BJ (cell line): Measurements from ENCODE around the gene CTDNEP1. TPM values are rescaled to one million over a fixed set of nuclear protein-coding genes. Genes with fewer than 3 reads are reported as not detected.

Experiments used
- CTCF ChIA-PET: fragments of 350-600 bp; formaldehyde crosslinking; extraction: SDS; loops from one replicate; lab custom pipeline; 2021; ENCODE audit warnings: antibody characterized with exemption, inconsistent platforms; lab: Yijun Ruan, JAX
- POLR2A ChIA-PET: fragments of 300-600 bp; sonication (Branson Sonifier 250); formaldehyde crosslinking; extraction: SDS; loops from one replicate; lab custom pipeline; 2021; ENCODE audit warnings: antibody characterized with exemption; lab: Charles Lee
- DNase-seq: peaks from one replicate; pipeline ENCODE4 v3.0.0-alpha.2; 2011; ENCODE audit warnings: low read depth
- H3K27me3 ChIP-seq: 2 replicates; pipeline ENCODE4 v1.6.0; 2011; ENCODE audit warnings: low read length; ENCODE audit not compliant: control insufficient read depth, insufficient read depth
- H3K36me3 ChIP-seq: 2 replicates; pipeline ENCODE4 v1.5.1; 2011; ENCODE audit warnings: low read length; ENCODE audit not compliant: control insufficient read depth, insufficient read depth
- H3K4me3 ChIP-seq: 2 replicates; pipeline ENCODE4 v1.5.1; 2011; ENCODE audit warnings: low read depth, mild to moderate bottlenecking, control low read depth, low read length
- polyA minus RNA-seq: library from RNA; depleted of rRNA, polyadenylated mRNA; stranded (reverse); fragments of >200 nt; gene quantifications from 2 replicates; pipeline ENCODE4 v1.2.3, GENCODE V29; 2011; rRNA and poly(A)+ RNA removed
- polyA plus RNA-seq: library from polyadenylated mRNA; depleted of rRNA; stranded (reverse); fragments of >200 nt; gene quantifications from 2 replicates; pipeline ENCODE4 v1.2.3, GENCODE V29; 2011; rRNA removed
- TF ChIP-seq, protein P1 (sequence below): IDR thresholded peaks from 2 replicates; pipeline ENCODE4 v1.5.1; 2011; ENCODE audit warnings: low read depth, mild to moderate bottlenecking, control low read depth, inconsistent platforms, low read length, moderate library complexity; ENCODE audit not compliant: insufficient read depth

Gene CTDNEP1
- polyA plus RNA-seq: 117 and 129 TPM in 2 replicates
- polyA minus RNA-seq: 137 and 160 TPM in 2 replicates

DNA sequence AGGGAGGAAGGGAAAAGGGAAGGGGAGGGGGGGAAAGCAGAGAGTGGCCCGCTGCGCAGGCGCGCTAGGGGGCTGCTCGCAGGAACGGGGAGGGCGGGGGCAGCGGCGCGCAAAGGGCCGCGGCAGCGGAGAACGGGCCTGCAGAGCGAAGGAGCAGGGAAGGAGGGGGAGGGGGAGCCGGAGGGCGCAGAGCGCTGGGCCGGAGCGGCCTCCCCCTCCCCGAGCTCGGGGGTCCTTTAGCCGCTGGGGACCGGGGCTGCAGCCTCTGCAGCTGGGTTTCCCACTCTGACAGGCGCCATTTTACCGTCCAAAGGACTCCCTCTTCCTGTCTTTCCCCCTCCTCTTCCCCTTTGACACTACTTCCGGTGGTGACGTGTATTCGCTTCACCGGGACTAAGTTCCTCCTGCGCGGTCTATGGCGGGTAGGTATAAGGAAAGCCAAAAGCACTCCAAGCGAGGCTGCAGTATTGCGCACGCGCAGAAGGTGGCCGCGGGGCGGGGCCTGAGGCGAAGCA lies at the start of gene CTDNEP1:
Gene CTDNEP1, minus strand, starts transcription at position 74 of the 515 bp plus-strand sequence. CDS start 438 bp downstream, outside the sequence.
- H3K36me3 ChIP-seq: peaks cover 7% of the 10 kb centered on the region; the same call in 1 of the 2 replicates
- TF ChIP-seq, protein P1, sequence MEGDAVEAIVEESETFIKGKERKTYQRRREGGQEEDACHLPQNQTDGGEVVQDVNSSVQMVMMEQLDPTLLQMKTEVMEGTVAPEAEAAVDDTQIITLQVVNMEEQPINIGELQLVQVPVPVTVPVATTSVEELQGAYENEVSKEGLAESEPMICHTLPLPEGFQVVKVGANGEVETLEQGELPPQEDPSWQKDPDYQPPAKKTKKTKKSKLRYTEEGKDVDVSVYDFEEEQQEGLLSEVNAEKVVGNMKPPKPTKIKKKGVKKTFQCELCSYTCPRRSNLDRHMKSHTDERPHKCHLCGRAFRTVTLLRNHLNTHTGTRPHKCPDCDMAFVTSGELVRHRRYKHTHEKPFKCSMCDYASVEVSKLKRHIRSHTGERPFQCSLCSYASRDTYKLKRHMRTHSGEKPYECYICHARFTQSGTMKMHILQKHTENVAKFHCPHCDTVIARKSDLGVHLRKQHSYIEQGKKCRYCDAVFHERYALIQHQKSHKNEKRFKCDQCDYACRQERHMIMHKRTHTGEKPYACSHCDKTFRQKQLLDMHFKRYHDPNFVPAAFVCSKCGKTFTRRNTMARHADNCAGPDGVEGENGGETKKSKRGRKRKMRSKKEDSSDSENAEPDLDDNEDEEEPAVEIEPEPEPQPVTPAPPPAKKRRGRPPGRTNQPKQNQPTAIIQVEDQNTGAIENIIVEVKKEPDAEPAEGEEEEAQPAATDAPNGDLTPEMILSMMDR: no peak
- DNase-seq: peak; percentile 98
- no peaks in the 10 kb centered on the region for H3K27me3 ChIP-seq
- CTCF ChIA-PET: interaction anchor here (0.7 to 1.1 kb wide), 3 partner anchors 17 to 184 kb away, joined by 3 read pairs; partner anchors contain the start of gene DVL2
- POLR2A ChIA-PET: interaction anchor here (0.6 to 1.0 kb wide), 4 partner anchors 9 to 34 kb away, joined by 3 to 6 read pairs (median 4); partner anchors contain the start of genes ACADVL, DLG4 and GABARAP
- peak within 1 kb of the TSS; percentile 78 for H3K4me3 ChIP-seq

DNA sequence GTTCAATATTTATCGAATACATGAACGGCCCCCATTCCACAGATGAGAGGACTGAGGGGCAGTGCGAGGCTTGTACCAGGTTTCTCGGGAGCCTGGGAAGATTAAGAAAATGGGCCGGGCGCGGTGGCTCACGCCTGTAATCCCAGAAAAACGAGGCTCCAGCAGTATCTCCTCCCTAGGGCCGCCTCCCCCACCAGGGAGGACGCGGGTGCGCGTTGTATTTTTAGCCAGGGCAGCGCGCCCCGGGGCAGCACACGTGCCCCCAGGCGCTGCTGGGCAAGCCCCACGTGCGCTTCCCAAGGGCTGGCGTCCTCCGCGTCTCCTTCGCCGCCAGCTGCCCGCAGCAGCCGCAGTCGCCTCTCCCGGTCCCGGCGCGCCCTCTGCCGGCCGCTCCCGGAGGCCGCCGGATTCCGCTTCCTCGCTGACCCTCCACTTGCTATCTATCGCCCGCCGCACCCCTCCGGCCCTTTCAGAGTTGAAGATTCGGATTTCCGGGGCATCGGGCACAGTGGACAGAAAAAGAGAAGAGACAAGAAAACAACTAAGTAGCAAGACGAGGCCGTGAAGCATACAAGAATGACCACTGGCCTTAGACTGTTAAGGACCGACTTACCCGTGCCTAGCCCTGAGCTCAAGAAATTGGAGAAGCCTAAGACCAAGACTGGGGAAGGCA lies 44.8 kb upstream of the CTDNEP1 start:
- DNase-seq: no peak

DNA sequence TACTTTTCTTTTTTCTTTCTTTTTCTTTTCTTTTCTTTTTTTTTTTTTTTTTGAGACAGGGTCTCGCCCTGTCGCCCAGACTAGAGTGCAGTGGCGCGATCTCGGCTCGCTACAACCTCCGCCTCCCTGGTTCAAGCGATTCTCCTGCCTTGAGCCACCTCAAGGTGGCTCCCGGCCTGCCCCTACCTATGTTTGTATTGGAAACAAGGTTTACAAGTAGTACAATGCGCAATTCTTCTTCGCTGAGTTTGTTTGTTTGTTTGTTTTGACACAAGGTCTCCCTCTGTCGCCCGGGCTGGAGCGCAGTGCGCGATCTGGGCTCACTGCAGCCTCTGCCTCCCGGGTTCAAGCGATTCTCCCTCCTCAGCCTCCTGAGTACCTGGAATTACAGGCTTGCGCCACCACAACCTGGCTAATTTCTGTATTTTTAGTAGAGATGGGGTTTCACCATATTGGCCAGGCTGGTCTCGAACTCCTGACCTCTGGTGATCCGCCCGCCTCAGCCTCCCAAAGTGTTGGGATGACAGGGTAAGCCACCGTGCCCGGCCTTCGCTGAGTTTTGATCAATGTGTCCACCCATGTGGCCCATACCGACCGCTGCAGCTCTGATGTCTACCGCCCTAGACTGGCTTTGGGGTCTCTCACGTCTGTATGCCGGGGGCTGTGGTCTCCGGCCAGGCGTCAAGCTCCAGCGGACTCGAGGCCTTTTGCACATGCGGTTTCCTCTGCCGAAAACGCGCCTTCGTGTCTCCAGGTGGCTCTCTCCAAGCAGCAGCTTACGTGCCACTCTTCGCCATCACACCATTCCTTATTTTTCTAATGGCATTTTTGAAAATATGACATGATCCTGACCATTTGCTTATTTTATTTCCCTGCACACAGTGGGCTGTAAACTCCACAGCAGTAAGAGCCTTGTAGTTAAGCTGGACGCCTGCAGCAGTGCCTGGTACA lies 44.0 kb upstream of the CTDNEP1 start:
- TF ChIP-seq, protein P1: no peak
- POLR2A ChIA-PET: no interaction called here
- no peak overlapping the region; the same call in 1 of the 2 replicates for H3K4me3 ChIP-seq

More for the DNA sequence above, 44.8 kb upstream of the CTDNEP1 start:
- peaks cover 22% of the 10 kb centered on the region for H3K27me3 ChIP-seq
- ChIA-PET POLR2A (no interaction called here), CTCF (interaction anchor here (0.5 to 3.5 kb wide), 39 partner anchors 9 to 287 kb away, joined by 3 to 51 read pairs (median 4); partner anchors contain the start of genes ACADVL, CTDNEP1, DLG4 and ELP5)
- TF ChIP-seq, protein P1: peak; percentile 75
- peak overlapping the region; percentile 16; the same call in 1 of the 2 replicates for H3K4me3 ChIP-seq
- no peaks in the 10 kb centered on the region for H3K36me3 ChIP-seq

GRCh38 chr17:7294614-7295153 lies 43.1 kb upstream of the CTDNEP1 start, which contains the start of gene YBX2:
TSS of gene YBX2 (minus strand) at chr17:7294639. CDS start at chr17:7294500, 139 bp downstream.
- Histone ChIP-seq H3K36me3 (no peaks in the 10 kb centered on the region), H3K4me3 (peak within 1 kb of the TSS; percentile 35), H3K27me3 (peaks cover 26% of the 10 kb centered on the region)
- POLR2A ChIA-PET: no interaction called here
- TF ChIP-seq, protein P1: no peak
- CTCF ChIA-PET: no interaction called here
- DNase-seq: no peak

More for the DNA sequence above, 44.0 kb upstream of the CTDNEP1 start:
- Histone ChIP-seq H3K27me3 (peaks cover 27% of the 10 kb centered on the region), H3K36me3 (no peaks in the 10 kb centered on the region)
- no peak for DNase-seq
- CTCF ChIA-PET: interaction anchor here (0.5 to 3.5 kb wide), 36 partner anchors 8 to 286 kb away, joined by 3 to 51 read pairs (median 4); partner anchors contain the start of genes ACADVL, DLG4, GABARAP and NEURL4
